Measurements from ENCODE around the gene GSG1.
"Not testable (repeated sequence)": the region's sequence is repeated elsewhere in the genome, so short reads cannot be mapped to it uniquely, and the experiment has no call there.

The GSG1 gene

GRCh38 chr12:13088496-13088895 lies 15.0 kb downstream of the GSG1 start:
- no peak for DNase-seq

- no peak for DNase-seq
Measured at GRCh38 chr12:13087766-13088165, 15.7 kb downstream of the GSG1 start.

- no peak for DNase-seq
Measured at GRCh38 chr12:13085968-13086686, 17.3 kb downstream of the GSG1 start.

- DNase-seq: no peak
Measured at GRCh38 chr12:13084898-13085640, 18.4 kb downstream of the GSG1 start.

GRCh38 chr12:13083638-13084037 lies 19.8 kb downstream of the GSG1 start:
- not testable (repeated sequence) for DNase-seq

GRCh38 chr12:13082861-13083260 lies 20.6 kb downstream of the GSG1 start:
- DNase-seq: no peak

- DNase-seq: no peak
Measured at GRCh38 chr12:13080266-13080665, 23.2 kb downstream of the GSG1 start.

- DNase-seq: no peak
Measured at GRCh38 chr12:13079440-13079906, 24.0 kb downstream of the GSG1 start.

- DNase-seq: no peak
Measured at GRCh38 chr12:13075786-13076570, 27.5 kb downstream of the GSG1 start.

- no peak for DNase-seq
Measured at GRCh38 chr12:13075118-13075480, 28.4 kb downstream of the GSG1 start.

- no peak for DNase-seq
Measured at GRCh38 chr12:13074396-13075117, 28.9 kb downstream of the GSG1 start.

- no peak for DNase-seq
Measured at GRCh38 chr12:13073173-13073572, 30.3 kb downstream of the GSG1 start.

- DNase-seq: no peak
Measured at GRCh38 chr12:13071305-13072280, 31.9 kb downstream of the GSG1 start.

GRCh38 chr12:13069380-13069779 lies 34.1 kb downstream of the GSG1 start:
- no peak for DNase-seq

- no peak for DNase-seq
Measured at GRCh38 chr12:13067322-13067721, 36.1 kb downstream of the GSG1 start.

GRCh38 chr12:13066459-13066858 lies 37.0 kb downstream of the GSG1 start:
- DNase-seq: peak in 1 of 2 donors; percentile 4

- DNase-seq: no peak
Measured at GRCh38 chr12:13066014-13066413, 37.5 kb downstream of the GSG1 start.

- no peak for DNase-seq
Measured at GRCh38 chr12:13062669-13063068, 40.8 kb downstream of the GSG1 start.

- DNase-seq: no peak
Measured at GRCh38 chr12:13061377-13061776, 42.1 kb downstream of the GSG1 start.

- DNase-seq: no peak
Measured at GRCh38 chr12:13060581-13060980, 42.9 kb downstream of the GSG1 start.

GRCh38 chr12:13053617-13054016 lies 49.9 kb downstream of the GSG1 start:
- DNase-seq: not testable (repeated sequence)

GRCh38 chr12:13052421-13052820 lies 51.0 kb downstream of the GSG1 start:
- no peak for DNase-seq
